CD4-positive, alpha-beta memory T cell (primary cell): ENCODE data around the gene SEMA6A. TPM values are rescaled to one million over a fixed set of nuclear protein-coding genes. Genes with fewer than 3 reads are reported as not detected.
"Not testable (repeated sequence)": the region's sequence is repeated elsewhere in the genome, so short reads cannot be mapped to it uniquely, and the experiment has no call there.

ENCODE experiments used
- CTCF ChIA-PET: fragments of 350-600 bp; sonication (Branson Sonifier 250); formaldehyde crosslinking; loops from one replicate; lab custom pipeline; 2021; ENCODE audit warnings: inconsistent platforms; ENCODE audit not compliant: partially characterized antibody; lab: Charles Lee
- POLR2A ChIA-PET: fragments of 350-600 bp; sonication (Branson Sonifier 250); formaldehyde crosslinking; loops from one replicate; lab custom pipeline; 2021; ENCODE audit not compliant: partially characterized antibody; lab: Charles Lee
- DNase-seq, 5 donors: peaks; one replicate each; pipeline versions ENCODE4 v3.0.0 to v3.0.0-alpha.2; 2020 to 2022; ENCODE audit warnings: mixed read lengths in 1 of 5
- H3K27ac ChIP-seq: one replicate; pipeline ENCODE4 v1.7.0; 2013; ENCODE audit warnings: low read depth, low read length
- H3K27me3 ChIP-seq: 2 replicates; pipeline ENCODE4 v1.7.0; 2013; ENCODE audit warnings: mild to moderate bottlenecking, low read length, moderate library complexity; ENCODE audit not compliant: insufficient read depth
- H3K36me3 ChIP-seq: 2 replicates; pipeline ENCODE4 v1.7.0; 2013; ENCODE audit warnings: mild to moderate bottlenecking, low read length, moderate library complexity; ENCODE audit not compliant: insufficient read depth
- H3K4me1 ChIP-seq: 2 replicates; pipeline ENCODE4 v1.7.0; 2013; ENCODE audit warnings: mild to moderate bottlenecking, low read length, moderate library complexity; ENCODE audit not compliant: insufficient read depth
- H3K4me3 ChIP-seq, 2 donors: one replicate each; pipeline ENCODE4 v1.7.0; 2013; ENCODE audit warnings: low read length in 2 of 2, mild to moderate bottlenecking in 1 of 2
- H3K9me3 ChIP-seq, 2 donors: one replicate each; pipeline ENCODE4 v1.7.0; 2013; ENCODE audit warnings: low read length in 2 of 2, control low read depth in 1 of 2; ENCODE audit not compliant: control insufficient read depth in 1 of 2
- H3K27ac Mint-ChIP-seq, 7 donors: one replicate each; pipeline ENCODE4 v1.8.0; 2020 to 2021; ENCODE audit warnings: mixed read lengths in 7 of 7, mild to moderate bottlenecking in 6 of 7, inconsistent platforms in 3 of 7, moderate library complexity in 3 of 7
- H3K27me3 Mint-ChIP-seq, 2 donors: one replicate each; pipeline ENCODE4 v1.8.0; 2020 to 2021; ENCODE audit warnings: mixed read lengths in 2 of 2
- H3K36me3 Mint-ChIP-seq, 2 donors: one replicate each; pipeline ENCODE4 v1.8.0; 2020 to 2021; ENCODE audit warnings: mixed read lengths in 2 of 2, inconsistent platforms in 1 of 2, mild to moderate bottlenecking in 1 of 2
- H3K4me1 Mint-ChIP-seq, 4 donors: one replicate each; pipeline ENCODE4 v1.8.0; 2020 to 2021; ENCODE audit warnings: mixed read lengths in 4 of 4, mild to moderate bottlenecking in 1 of 4
- H3K4me3 Mint-ChIP-seq, 8 donors: one replicate each; pipeline ENCODE4 v1.8.0; 2020 to 2021; ENCODE audit warnings: mixed read lengths in 8 of 8, mild to moderate bottlenecking in 7 of 8, moderate library complexity in 6 of 8, inconsistent platforms in 3 of 8
- H3K9me3 Mint-ChIP-seq, 8 donors: one replicate each; pipeline ENCODE4 v1.8.0; 2020 to 2021; ENCODE audit warnings: mixed read lengths in 8 of 8, mild to moderate bottlenecking in 5 of 8, inconsistent platforms in 3 of 8, moderate library complexity in 1 of 8
- intact Hi-C: fragments of 100-400 bp; cut with micrococcal nuclease; formaldehyde crosslinking; loops from one replicate; pipeline ENCODE4 v1.15.1; 2023
- polyA plus RNA-seq, 2 donors: library from polyadenylated mRNA; unstranded; fragments of 300-500 nt; fragmentation: Illumina TruSeq; gene quantifications; one replicate each; pipeline ENCODE4 v1.2.3, GENCODE V29; 2021
- total RNA-seq, 2 experiments: library from RNA; stranded (reverse); gene quantifications; one replicate each; pipeline ENCODE4 v1.2.3, GENCODE V29; 2021

The SEMA6A gene
- total and polyA plus RNA-seq, 4 experiments from 2014 or later = 0.20 to 1.2 TPM; not detected in 2

GRCh38 chr5:116528519-116529234, 45.9 kb downstream of the SEMA6A start:
- Mint-ChIP-seq H3K9me3 (no peaks in the 10 kb centered on the region), H3K4me1 (no peaks in the 10 kb centered on the region), H3K27ac (no peak overlapping the region), H3K4me3 (no peak overlapping the region), H3K36me3 (peaks cover 0 to 3% of the 10 kb centered on the region in 2 donors), H3K27me3 (no peaks in the 10 kb centered on the region)
- POLR2A ChIA-PET = no interaction called here
- CTCF ChIA-PET = interaction anchor here (1.2 kb wide), 1 partner anchor 19 kb away, joined by 3 read pairs; no protein-coding TSS in a partner anchor
- Histone ChIP-seq H3K27me3 (no peaks in the 10 kb centered on the region), H3K9me3 (no peaks in the 10 kb centered on the region), H3K36me3 (no peaks in the 10 kb centered on the region), H3K4me3 (no peak overlapping the region), H3K27ac (no peak overlapping the region), H3K4me1 (no peaks in the 10 kb centered on the region)
- no peak for DNase-seq
- intact Hi-C loops = no loop called here

- Mint-ChIP-seq H3K27ac (no peak overlapping the region), H3K27me3 (no peaks in the 10 kb centered on the region), H3K9me3 (no peaks in the 10 kb centered on the region), H3K36me3 (peaks cover 0 to 3% of the 10 kb centered on the region in 2 donors), H3K4me3 (no peak overlapping the region), H3K4me1 (no peaks in the 10 kb centered on the region)
- ChIA-PET CTCF (no interaction called here), POLR2A (no interaction called here)
- Histone ChIP-seq H3K36me3 (no peaks in the 10 kb centered on the region), H3K9me3 (no peaks in the 10 kb centered on the region), H3K27me3 (no peaks in the 10 kb centered on the region), H3K4me3 (no peak overlapping the region), H3K4me1 (no peaks in the 10 kb centered on the region), H3K27ac (no peak overlapping the region)
- intact Hi-C loops = no loop called here
- no peak for DNase-seq
Observed at GRCh38 chr5:116527582-116527981, 47.0 kb downstream of the SEMA6A start.

- Histone ChIP-seq H3K4me3 (no peak overlapping the region), H3K27ac (no peak overlapping the region), H3K27me3 (no peaks in the 10 kb centered on the region), H3K36me3 (no peaks in the 10 kb centered on the region), H3K9me3 (no peaks in the 10 kb centered on the region), H3K4me1 (no peaks in the 10 kb centered on the region)
- Mint-ChIP-seq H3K27ac (no peak overlapping the region), H3K36me3 (peaks cover 0 to 5% of the 10 kb centered on the region in 2 donors), H3K27me3 (no peaks in the 10 kb centered on the region), H3K9me3 (no peaks in the 10 kb centered on the region), H3K4me3 (no peak overlapping the region), H3K4me1 (no peaks in the 10 kb centered on the region)
- CTCF ChIA-PET = interaction anchor here (0.6 kb wide), 1 partner anchor 951 kb away, joined by 5 read pairs; no protein-coding TSS in a partner anchor
- POLR2A ChIA-PET = no interaction called here
- intact Hi-C loops = no loop called here
- DNase-seq = no peak
Observed at GRCh38 chr5:116525674-116526073, 48.9 kb downstream of the SEMA6A start.

GRCh38 chr5:116524966-116525365, 49.7 kb downstream of the SEMA6A start:
- no peak overlapping the region for H3K4me3 ChIP-seq
- no peak overlapping the region for H3K4me3 Mint-ChIP-seq
- intact Hi-C loops = no loop called here
- H3K36me3 Mint-ChIP-seq = peaks cover 0 to 5% of the 10 kb centered on the region in 2 donors
- no peaks in the 10 kb centered on the region for H3K27me3 Mint-ChIP-seq
- CTCF ChIA-PET = no interaction called here
- no peaks in the 10 kb centered on the region for H3K27me3 ChIP-seq
- no peaks in the 10 kb centered on the region for H3K4me1 Mint-ChIP-seq
- no peaks in the 10 kb centered on the region for H3K4me1 ChIP-seq
- no peak overlapping the region for H3K27ac Mint-ChIP-seq
- DNase-seq = no peak
- H3K27ac ChIP-seq = no peak overlapping the region
- H3K9me3 ChIP-seq = no peaks in the 10 kb centered on the region
- no peaks in the 10 kb centered on the region for H3K36me3 ChIP-seq
- H3K9me3 Mint-ChIP-seq = peaks cover 0 to 2% (median 0%) of the 10 kb centered on the region in 8 donors
- POLR2A ChIA-PET = no interaction called here

- Mint-ChIP-seq H3K9me3 (peaks cover 0 to 2% (median 0%) of the 10 kb centered on the region in 8 donors), H3K27ac (no peak overlapping the region), H3K4me3 (no peak overlapping the region), H3K27me3 (no peaks in the 10 kb centered on the region), H3K4me1 (no peaks in the 10 kb centered on the region), H3K36me3 (peaks cover 0 to 5% of the 10 kb centered on the region in 2 donors)
- H3K9me3 ChIP-seq = no peaks in the 10 kb centered on the region
- H3K4me1 ChIP-seq = no peaks in the 10 kb centered on the region
- H3K27ac ChIP-seq = no peak overlapping the region
- H3K36me3 ChIP-seq = no peaks in the 10 kb centered on the region
- H3K4me3 ChIP-seq = no peak overlapping the region
- POLR2A ChIA-PET = no interaction called here
- no peaks in the 10 kb centered on the region for H3K27me3 ChIP-seq
- CTCF ChIA-PET = no interaction called here
- intact Hi-C loops = no loop called here
- DNase-seq = no peak
Observed at GRCh38 chr5:116524051-116524904, 50.3 kb downstream of the SEMA6A start.

GRCh38 chr5:116523182-116523581, 51.4 kb downstream of the SEMA6A start:
- H3K9me3 Mint-ChIP-seq, H3K27ac Mint-ChIP-seq, H3K4me3 ChIP-seq, H3K27ac ChIP-seq, H3K36me3 ChIP-seq, H3K27me3 ChIP-seq, intact Hi-C loops, H3K4me1 ChIP-seq, H3K4me3 Mint-ChIP-seq, CTCF ChIA-PET, H3K27me3 Mint-ChIP-seq, POLR2A ChIA-PET, H3K9me3 ChIP-seq, H3K4me1 Mint-ChIP-seq, DNase-seq: not testable (repeated sequence)
- peaks cover 0 to 13% of the 10 kb centered on the region in 2 donors for H3K36me3 Mint-ChIP-seq

- H3K27me3 Mint-ChIP-seq = no peaks in the 10 kb centered on the region
- intact Hi-C loops = no loop called here
- ChIA-PET CTCF (no interaction called here), POLR2A (no interaction called here)
- H3K9me3 Mint-ChIP-seq = peaks cover 0 to 2% (median 0%) of the 10 kb centered on the region in 8 donors
- Histone ChIP-seq H3K4me1 (no peaks in the 10 kb centered on the region), H3K27me3 (no peaks in the 10 kb centered on the region), H3K27ac (no peak overlapping the region), H3K36me3 (no peaks in the 10 kb centered on the region), H3K4me3 (no peak overlapping the region), H3K9me3 (no peaks in the 10 kb centered on the region)
- no peak overlapping the region for H3K27ac Mint-ChIP-seq
- H3K36me3 Mint-ChIP-seq = peaks cover 0 to 13% of the 10 kb centered on the region in 2 donors
- no peaks in the 10 kb centered on the region for H3K4me1 Mint-ChIP-seq
- H3K4me3 Mint-ChIP-seq = no peak overlapping the region
- DNase-seq = no peak
Observed at GRCh38 chr5:116522356-116523136, 52.1 kb downstream of the SEMA6A start.
